SK-MEL-5 (cell line): ENCODE results near the gene SLC13A1. TPM values are rescaled to one million over a fixed set of nuclear protein-coding genes. Genes with fewer than 3 reads are reported as not detected.
"Not testable (repeated sequence)": the region's sequence is repeated elsewhere in the genome, so short reads cannot be mapped to it uniquely, and the experiment has no call there.

Source experiments
- DNase-seq: peaks from one replicate; pipeline ENCODE4 v3.0.0-alpha.2; 2016; ENCODE audit warnings: low read depth, low spot score
- in situ Hi-C: cut with HindIII; loops from 2 replicates; pipeline ENCODE4 v1.10.0; 2016; ENCODE audit warnings: low sequenced_read_pairs, high pct_unique_total_duplicates, low pct_unique_long_range_greater_than_20kb
- total RNA-seq: library from RNA; depleted of rRNA; stranded (reverse); fragments of >200 nt; shearing (Covaris generic); gene quantifications from 2 replicates; pipeline ENCODE4 v1.2.3, GENCODE V29; 2014; rRNA removed

Gene SLC13A1
- total RNA-seq, 1 experiment from 2014 or later = not detected

DNA sequence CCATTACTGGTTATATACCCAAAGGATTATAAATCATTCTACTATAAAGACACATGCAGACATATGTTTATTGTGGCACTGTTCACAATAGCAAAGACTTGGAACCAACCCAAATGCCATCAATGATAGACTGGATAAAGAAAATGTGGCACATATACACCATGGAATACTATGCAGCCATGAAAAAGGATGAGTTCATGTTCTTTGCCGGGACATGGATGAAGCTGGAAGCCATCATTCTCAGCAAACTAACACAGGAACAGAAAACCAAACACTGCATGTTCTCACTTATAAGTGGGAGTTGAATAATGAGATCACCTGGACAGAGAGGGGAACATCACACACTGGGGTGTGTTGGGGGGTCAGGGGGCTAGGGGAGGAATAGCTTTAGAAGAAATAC, 112.9 kb downstream of the SLC13A1 start:
- DNase-seq, in situ Hi-C loops: not testable (repeated sequence)

DNA sequence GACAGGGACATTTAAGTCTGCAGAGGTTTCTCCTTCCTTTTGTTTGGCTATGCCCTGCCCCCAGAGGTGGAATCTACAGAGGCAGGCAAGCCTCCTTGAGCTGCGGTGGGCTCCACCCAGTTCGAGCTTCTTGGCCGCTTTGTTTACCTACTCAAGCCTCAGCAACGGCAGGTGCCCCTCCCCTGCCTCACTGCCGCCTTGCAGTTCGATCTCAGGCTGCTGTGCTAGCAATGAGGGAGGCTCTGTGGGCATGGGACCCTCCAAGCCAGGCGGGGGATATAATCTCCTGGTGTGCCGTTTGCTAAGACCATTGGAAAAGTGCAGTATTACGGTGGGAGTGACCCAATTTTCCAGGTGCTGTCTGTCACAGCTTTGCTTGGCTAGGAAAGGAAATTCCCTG, 114.9 kb downstream of the SLC13A1 start:
- in situ Hi-C loops, DNase-seq: not testable (repeated sequence)

DNA sequence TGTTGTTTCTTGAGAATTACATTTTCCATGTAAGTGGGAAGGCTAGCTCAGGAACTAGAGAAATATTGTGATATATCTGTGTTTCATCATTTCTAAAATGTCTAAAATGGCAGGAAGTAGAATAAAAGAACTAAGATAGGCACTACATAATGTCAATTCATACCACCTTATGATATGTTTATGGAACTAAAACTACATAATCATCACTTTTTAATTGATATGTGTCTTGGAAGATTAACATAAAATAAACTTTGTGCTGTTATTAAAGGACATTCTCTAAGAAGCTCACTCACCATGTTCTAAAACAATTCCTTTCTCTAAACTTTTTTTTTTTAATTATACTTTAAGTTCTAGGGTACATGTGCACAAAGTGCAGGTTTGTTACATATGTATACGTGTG, 120.7 kb downstream of the SLC13A1 start:
- DNase-seq = no peak
- in situ Hi-C loops = no loop called here

DNA sequence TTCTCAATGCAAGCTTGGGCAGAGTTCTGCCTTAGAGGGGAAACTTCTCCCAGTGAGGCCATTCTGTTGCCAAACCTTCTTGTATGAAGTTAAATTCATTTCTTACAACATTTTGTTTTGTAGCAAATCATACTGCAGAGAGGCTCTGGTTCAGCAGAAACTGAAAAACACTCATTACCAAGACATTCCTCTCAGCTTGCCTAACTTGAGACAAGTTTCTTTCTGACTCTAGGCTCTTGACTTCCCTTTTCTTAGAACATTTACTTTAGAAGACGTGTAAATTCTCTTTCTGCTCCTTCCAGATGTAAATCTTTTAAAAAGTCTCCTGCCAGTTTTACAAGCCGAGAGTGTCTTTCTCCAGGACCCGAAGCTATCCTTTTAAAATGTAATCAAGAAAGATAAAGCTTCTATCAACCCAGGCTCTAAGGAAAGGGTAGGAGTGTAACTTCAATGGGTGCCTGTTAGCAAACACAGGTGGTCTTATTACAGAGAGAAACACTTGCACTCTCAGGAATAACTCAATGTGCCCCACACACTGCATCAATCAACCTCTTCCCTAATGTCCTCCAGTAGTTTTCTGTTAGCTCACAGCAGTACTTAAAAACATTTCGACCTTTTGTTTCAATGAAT, 123.8 kb downstream of the SLC13A1 start:
- in situ Hi-C loops = no loop called here
- no peak for DNase-seq

DNA sequence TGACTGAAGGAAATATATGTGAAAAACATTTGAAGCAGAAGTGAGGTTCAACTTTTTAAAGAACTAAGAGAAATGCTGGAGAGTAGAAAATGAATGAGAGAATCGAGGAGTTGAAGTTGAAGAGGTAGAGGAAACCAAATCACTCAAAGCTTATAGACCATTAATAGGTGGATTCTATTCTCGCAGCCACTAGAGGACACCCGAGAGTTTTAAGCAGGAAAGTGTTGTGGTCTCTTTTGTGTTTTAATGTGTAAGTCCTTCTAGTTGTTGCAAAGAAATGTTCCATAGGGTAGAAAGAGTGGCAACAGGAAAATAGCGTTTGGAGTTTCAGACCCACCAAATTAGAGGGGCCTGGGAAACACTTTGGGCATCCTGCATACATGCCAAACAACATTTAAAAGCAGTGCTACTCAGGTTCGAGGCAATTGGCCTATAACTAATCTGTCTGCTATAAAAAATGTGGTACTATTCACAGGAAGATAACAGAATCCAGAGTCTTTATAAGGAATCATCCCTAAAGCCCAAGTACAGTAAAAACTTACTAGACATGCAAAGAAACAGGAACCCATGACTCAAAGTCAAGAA, 129.0 kb downstream of the SLC13A1 start:
- DNase-seq = peak; percentile 81
- in situ Hi-C loops = no loop called here

DNA sequence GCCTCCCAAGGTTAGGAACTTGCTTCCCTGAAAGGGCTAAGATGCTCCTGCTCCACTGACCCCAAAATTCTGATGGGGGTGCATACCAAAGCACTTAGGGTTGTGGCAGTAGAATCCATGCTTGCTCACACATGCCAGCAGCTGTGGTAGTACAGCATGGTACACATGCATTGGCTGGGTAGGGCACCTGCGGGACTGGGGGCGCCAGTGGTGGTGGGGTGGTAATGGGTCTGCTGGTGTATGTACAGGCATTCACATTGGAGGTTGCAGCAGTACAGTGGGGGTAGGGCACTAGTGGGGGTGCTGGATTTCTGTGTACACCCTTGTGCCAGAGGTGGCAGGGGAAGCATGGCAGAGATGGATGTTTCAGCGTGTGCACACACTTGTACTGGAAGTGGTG, 132.0 kb downstream of the SLC13A1 start:
- in situ Hi-C loops = no loop called here
- DNase-seq = no peak

Other genes with a start within 250 kb of the SLC13A1 start
- gene TAS2R16, start 204.3 kb downstream of the SLC13A1 start, total RNA-seq = not detected in 2 replicates